Transverse colon (tissue), 4 donors: ENCODE results near the gene AXDND1.

Experiments
- EP300 ChIP-seq: sonication (generic); formaldehyde crosslinking; IDR thresholded peaks from one replicate; pipeline ENCODE4 v1.6.1; 2017; ENCODE audit warnings: antibody characterized with exemption, low read depth
- POLR2A ChIP-seq: fragments of 450-650 bp; IDR thresholded peaks from one replicate; pipeline ENCODE4 v1.6.1; 2016; ENCODE audit warnings: antibody characterized with exemption, mild to moderate bottlenecking, moderate library complexity
- POLR2AphosphoS5 ChIP-seq, 3 donors: sonication (generic); formaldehyde crosslinking; IDR thresholded peaks; one replicate each; pipeline ENCODE4 v1.6.1; 2016; ENCODE audit warnings: antibody characterized with exemption in 3 of 3
- TF ChIP-seq, protein P1 (sequence below), 5 experiments: fragments of 200-600 bp in 3 of 5; fragments of 450-650 bp in 2 of 5; sonication (generic) in 3 of 5; IDR thresholded peaks; 1 replicate in 2 of 5; 2 replicates in 3 of 5; pipeline ENCODE4 v1.5.1; 2016 to 2017; ENCODE audit warnings: antibody characterized with exemption in 5 of 5, inconsistent platforms in 3 of 5, mild to moderate bottlenecking in 2 of 5, moderate library complexity in 1 of 5

DNA sequence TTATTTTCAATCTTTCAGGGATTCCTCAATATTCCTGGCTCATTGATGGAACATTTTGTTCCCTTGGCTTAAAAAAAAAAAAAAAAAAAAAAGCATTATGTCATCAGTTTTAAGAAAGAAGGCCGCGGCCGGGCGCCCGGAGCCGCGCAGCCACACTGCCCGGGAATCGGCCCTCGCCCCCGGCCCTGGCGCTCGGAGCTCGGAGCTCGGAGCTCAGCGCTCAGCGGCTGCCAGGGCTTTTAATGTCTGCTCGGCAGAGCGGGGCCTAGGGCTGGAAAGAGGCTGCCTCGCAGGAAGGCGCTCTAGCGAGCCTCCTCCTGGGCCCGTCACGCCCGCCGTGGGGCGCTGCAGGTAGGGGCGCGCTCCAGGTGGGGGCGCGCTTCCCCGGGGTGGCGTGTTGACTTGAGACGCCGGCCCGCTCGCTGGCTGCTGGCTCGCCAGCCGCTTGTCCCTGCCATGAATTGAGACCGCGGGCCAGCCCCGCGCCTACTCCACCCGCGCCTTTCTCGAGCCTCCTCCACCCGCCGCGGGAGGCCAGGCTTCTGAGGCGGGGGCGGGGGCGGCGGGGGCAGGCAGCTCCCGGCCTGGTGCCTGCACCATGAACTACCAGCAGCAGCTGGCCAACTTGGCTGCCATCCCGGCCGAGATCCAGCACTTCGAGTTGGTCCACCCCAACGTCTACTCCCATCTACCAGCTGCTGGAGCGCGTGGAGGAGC lies 220.5 kb downstream of the AXDND1 start:
- TF ChIP-seq EP300, result no peak
- TF ChIP-seq, protein P1, sequence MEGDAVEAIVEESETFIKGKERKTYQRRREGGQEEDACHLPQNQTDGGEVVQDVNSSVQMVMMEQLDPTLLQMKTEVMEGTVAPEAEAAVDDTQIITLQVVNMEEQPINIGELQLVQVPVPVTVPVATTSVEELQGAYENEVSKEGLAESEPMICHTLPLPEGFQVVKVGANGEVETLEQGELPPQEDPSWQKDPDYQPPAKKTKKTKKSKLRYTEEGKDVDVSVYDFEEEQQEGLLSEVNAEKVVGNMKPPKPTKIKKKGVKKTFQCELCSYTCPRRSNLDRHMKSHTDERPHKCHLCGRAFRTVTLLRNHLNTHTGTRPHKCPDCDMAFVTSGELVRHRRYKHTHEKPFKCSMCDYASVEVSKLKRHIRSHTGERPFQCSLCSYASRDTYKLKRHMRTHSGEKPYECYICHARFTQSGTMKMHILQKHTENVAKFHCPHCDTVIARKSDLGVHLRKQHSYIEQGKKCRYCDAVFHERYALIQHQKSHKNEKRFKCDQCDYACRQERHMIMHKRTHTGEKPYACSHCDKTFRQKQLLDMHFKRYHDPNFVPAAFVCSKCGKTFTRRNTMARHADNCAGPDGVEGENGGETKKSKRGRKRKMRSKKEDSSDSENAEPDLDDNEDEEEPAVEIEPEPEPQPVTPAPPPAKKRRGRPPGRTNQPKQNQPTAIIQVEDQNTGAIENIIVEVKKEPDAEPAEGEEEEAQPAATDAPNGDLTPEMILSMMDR (IDR thresholded peaks at IDR 0.05), result peak; percentile 46 to 70 (median 66)
- TF ChIP-seq POLR2AphosphoS5 (IDR thresholded peaks at IDR 0.05), result no peak
- peak; percentile 8 for TF ChIP-seq POLR2A
